SU-DHL-6 (cell line): ENCODE results near the gene SRL.

Experiments
- CTCF ChIP-seq: fragments of 200-600 bp; sonication (generic); IDR thresholded peaks from one replicate; pipeline ENCODE4 v1.5.1; 2017; ENCODE audit warnings: antibody characterized with exemption, mild to moderate bottlenecking, low read length, moderate library complexity; ENCODE audit not compliant: insufficient read depth, poor library complexity, severe bottlenecking
- EZH2phosphoT487 ChIP-seq: fragments of 200-600 bp; sonication (generic), shearing (Covaris generic); conservative IDR thresholded peaks from 2 replicates; pipeline ENCODE4 v1.6.1; 2018; ENCODE audit warnings: mild to moderate bottlenecking, antibody characterized with exemption, low read length, moderate library complexity, mixed read lengths

- TF ChIP-seq CTCF (no peak), EZH2phosphoT487 (no peak)
Measured at GRCh38 chr16:4216596-4216995, 25.3 kb downstream of the SRL start.
